Activated CD8-positive, alpha-beta memory T cell treated with anti-CD3 and anti-CD28 coated beads, Interleukin-2, amount 50 U/mL, for 4 hours (primary cell): Measurements from ENCODE around the gene VPS50.

ENCODE experiments used
- DNase-seq: peaks from one replicate; pipeline ENCODE4 v3.0.0-alpha.2; 2020

VPS50 gene

GRCh38 chr7:93231799-93232672 is at the start of gene VPS50:
TSS of gene VPS50 (plus strand) at chr7:93232366. CDS start at chr7:93232468, 102 bp downstream.
- DNase-seq: peak; percentile 87

GRCh38 chr7:93185303-93186027 is 46.7 kb upstream of the VPS50 start:
- DNase-seq: no peak

GRCh38 chr7:93188870-93189634 is 43.1 kb upstream of the VPS50 start:
- DNase-seq: no peak

- DNase-seq: no peak
Observed at GRCh38 chr7:93194386-93194785, 37.8 kb upstream of the VPS50 start.

GRCh38 chr7:93196336-93196735 is 35.8 kb upstream of the VPS50 start:
- no peak for DNase-seq

GRCh38 chr7:93198472-93198871 is 33.7 kb upstream of the VPS50 start:
- DNase-seq: no peak

- DNase-seq: no peak
Observed at GRCh38 chr7:93202594-93203250, 29.4 kb upstream of the VPS50 start.

GRCh38 chr7:93203496-93203895 is 28.7 kb upstream of the VPS50 start:
- no peak for DNase-seq

GRCh38 chr7:93205046-93205445 is 27.1 kb upstream of the VPS50 start:
- no peak for DNase-seq

GRCh38 chr7:93211228-93211818 is 20.8 kb upstream of the VPS50 start:
- no peak for DNase-seq

- DNase-seq: no peak
Observed at GRCh38 chr7:93212881-93213280, 19.3 kb upstream of the VPS50 start.

GRCh38 chr7:93218997-93219827 is 13.0 kb upstream of the VPS50 start:
- no peak for DNase-seq

- no peak for DNase-seq
Observed at GRCh38 chr7:93219868-93220267, 12.3 kb upstream of the VPS50 start.

- no peak for DNase-seq
Observed at GRCh38 chr7:93226310-93226709, 5.9 kb upstream of the VPS50 start, which contains the start of gene HEPACAM2. TSS of gene HEPACAM2 (minus strand) at chr7:93226469.

- no peak for DNase-seq
Observed at GRCh38 chr7:93228302-93228701, 3.9 kb upstream of the VPS50 start.

GRCh38 chr7:93231259-93231658 is 907 bp upstream of the VPS50 start:
- no peak for DNase-seq

GRCh38 chr7:93232673-93233018 is 480 bp downstream of the VPS50 start:
- no peak for DNase-seq

- no peak for DNase-seq
Observed at GRCh38 chr7:93235541-93235940, 3.4 kb downstream of the VPS50 start.

- no peak for DNase-seq
Observed at GRCh38 chr7:93238131-93238530, 6.0 kb downstream of the VPS50 start.

- no peak for DNase-seq
Observed at GRCh38 chr7:93238748-93239147, 6.6 kb downstream of the VPS50 start.

GRCh38 chr7:93239824-93240223 is 7.7 kb downstream of the VPS50 start:
- no peak for DNase-seq

GRCh38 chr7:93242106-93242505 is 9.9 kb downstream of the VPS50 start:
- no peak for DNase-seq
